Measurements from ENCODE around the gene UGT2A3. TPM values are rescaled to one million over a fixed set of nuclear protein-coding genes. Genes with fewer than 3 reads are reported as not detected.

Gene UGT2A3
- total RNA-seq, 1 experiment from 2014 or later: 0.11 TPM

DNA sequence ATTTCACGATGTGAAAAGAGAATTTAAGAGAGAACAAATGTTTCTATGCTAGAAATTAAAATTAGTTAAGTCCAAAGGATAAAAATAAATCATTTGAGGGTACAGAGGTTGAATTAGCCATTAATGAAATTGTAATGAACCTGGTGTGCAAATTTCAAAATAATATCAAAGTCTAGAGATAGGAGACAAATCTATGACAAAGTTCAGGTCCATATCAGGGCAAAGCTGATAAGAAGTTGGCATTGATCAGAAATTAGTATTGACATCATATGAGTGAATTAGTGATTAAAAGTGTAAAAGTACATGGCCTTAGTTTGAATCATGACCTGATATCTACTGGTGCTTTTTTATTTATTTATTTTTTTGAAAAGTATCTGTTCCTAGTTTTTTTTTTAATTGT, 33.8 kb upstream of the UGT2A3 start:
- POLR2A ChIA-PET: no interaction called here
- no peak for TF ChIP-seq ZNF232 (CRISPR knock-in tag; IDR thresholded peaks at IDR 0.05)
- no peak for TF ChIP-seq CBFB (CRISPR knock-in tag; IDR thresholded peaks at IDR 0.05; ENCODE audit: low read depth)
- TF ChIP-seq, protein P1, sequence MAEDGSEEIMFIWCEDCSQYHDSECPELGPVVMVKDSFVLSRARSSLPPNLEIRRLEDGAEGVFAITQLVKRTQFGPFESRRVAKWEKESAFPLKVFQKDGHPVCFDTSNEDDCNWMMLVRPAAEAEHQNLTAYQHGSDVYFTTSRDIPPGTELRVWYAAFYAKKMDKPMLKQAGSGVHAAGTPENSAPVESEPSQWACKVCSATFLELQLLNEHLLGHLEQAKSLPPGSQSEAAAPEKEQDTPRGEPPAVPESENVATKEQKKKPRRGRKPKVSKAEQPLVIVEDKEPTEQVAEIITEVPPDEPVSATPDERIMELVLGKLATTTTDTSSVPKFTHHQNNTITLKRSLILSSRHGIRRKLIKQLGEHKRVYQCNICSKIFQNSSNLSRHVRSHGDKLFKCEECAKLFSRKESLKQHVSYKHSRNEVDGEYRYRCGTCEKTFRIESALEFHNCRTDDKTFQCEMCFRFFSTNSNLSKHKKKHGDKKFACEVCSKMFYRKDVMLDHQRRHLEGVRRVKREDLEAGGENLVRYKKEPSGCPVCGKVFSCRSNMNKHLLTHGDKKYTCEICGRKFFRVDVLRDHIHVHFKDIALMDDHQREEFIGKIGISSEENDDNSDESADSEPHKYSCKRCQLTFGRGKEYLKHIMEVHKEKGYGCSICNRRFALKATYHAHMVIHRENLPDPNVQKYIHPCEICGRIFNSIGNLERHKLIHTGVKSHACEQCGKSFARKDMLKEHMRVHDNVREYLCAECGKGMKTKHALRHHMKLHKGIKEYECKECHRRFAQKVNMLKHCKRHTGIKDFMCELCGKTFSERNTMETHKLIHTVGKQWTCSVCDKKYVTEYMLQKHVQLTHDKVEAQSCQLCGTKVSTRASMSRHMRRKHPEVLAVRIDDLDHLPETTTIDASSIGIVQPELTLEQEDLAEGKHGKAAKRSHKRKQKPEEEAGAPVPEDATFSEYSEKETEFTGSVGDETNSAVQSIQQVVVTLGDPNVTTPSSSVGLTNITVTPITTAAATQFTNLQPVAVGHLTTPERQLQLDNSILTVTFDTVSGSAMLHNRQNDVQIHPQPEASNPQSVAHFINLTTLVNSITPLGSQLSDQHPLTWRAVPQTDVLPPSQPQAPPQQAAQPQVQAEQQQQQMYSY (CRISPR knock-in tag; IDR thresholded peaks at IDR 0.05): no peak
- no peak for TF ChIP-seq ZNF281 (CRISPR knock-in tag; IDR thresholded peaks at IDR 0.05)
- TF ChIP-seq JAZF1 (CRISPR knock-in tag; IDR thresholded peaks at IDR 0.05): no peak
- TF ChIP-seq SOX15 (CRISPR knock-in tag; IDR thresholded peaks at IDR 0.05): no peak
- TF ChIP-seq FOXJ3 (CRISPR knock-in tag; IDR thresholded peaks at IDR 0.05; ENCODE audit: borderline replicate concordance): no peak
- no peak for TF ChIP-seq MYBL2 (CRISPR knock-in tag; IDR thresholded peaks at IDR 0.05)
- TF ChIP-seq ZNF219 (CRISPR knock-in tag; IDR thresholded peaks at IDR 0.05; ENCODE audit: borderline replicate concordance): no peak
- TF ChIP-seq ERG (CRISPR knock-in tag; IDR thresholded peaks at IDR 0.05): no peak
- no peak for DNase-seq (ENCODE audit: low spot score)
- H3K27me3 Mint-ChIP-seq (ENCODE audit: low read depth): no peaks in the 10 kb centered on the region; the same call in 1 of the 2 replicates
- H3K9me3 Mint-ChIP-seq: peaks cover 29% of the 10 kb centered on the region
- peaks cover 3% of the 10 kb centered on the region; the same call in 1 of the 2 replicates for H3K4me1 Mint-ChIP-seq
- no peak overlapping the region for H3K27ac Mint-ChIP-seq
- H3K4me3 Mint-ChIP-seq: no peak overlapping the region
- no peak for ATAC-seq
- H3K36me3 Mint-ChIP-seq: peaks cover 25% of the 10 kb centered on the region
- CTCF ChIA-PET: no interaction called here

DNA sequence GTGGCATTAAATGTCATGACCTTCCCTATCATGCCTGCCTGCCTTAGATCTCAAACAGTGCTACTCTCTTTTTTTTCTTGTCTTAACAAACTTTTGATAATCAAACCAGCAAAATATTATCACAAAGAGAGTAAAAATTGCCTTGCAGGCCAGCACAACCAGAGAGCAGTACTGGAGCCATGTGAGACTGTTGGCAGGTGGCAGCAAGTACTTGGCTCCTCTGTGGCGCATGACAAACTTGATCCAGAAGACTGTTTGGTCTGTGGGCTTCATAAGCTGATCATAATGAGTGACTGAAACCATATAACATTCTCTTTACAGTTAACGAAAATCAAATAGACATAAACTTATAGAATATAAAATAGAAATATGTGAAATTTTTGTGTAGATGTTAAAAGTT, 33.3 kb upstream of the UGT2A3 start:
- peaks cover 25% of the 10 kb centered on the region for H3K36me3 Mint-ChIP-seq
- ATAC-seq (no peak), DNase-seq (ENCODE audit: low spot score) (no peak)
- no peak overlapping the region for H3K27ac Mint-ChIP-seq
- no peaks in the 10 kb centered on the region; the same call in 1 of the 2 replicates for H3K27me3 Mint-ChIP-seq (ENCODE audit: low read depth)
- ChIA-PET POLR2A (no interaction called here), CTCF (no interaction called here)
- H3K4me3 Mint-ChIP-seq: no peak overlapping the region
- peaks cover 29% of the 10 kb centered on the region for H3K9me3 Mint-ChIP-seq
- peaks cover 3% of the 10 kb centered on the region; the same call in 1 of the 2 replicates for H3K4me1 Mint-ChIP-seq
- no peak for TF ChIP-seq ZNF121 (CRISPR knock-in tag; IDR thresholded peaks at IDR 0.05)
- TF ChIP-seq ZNF281 (CRISPR knock-in tag; IDR thresholded peaks at IDR 0.05): no peak
- no peak for TF ChIP-seq ATF1 (CRISPR knock-in tag; IDR thresholded peaks at IDR 0.05)
- no peak for TF ChIP-seq SOX15 (CRISPR knock-in tag; IDR thresholded peaks at IDR 0.05)
- TF ChIP-seq, protein P2, sequence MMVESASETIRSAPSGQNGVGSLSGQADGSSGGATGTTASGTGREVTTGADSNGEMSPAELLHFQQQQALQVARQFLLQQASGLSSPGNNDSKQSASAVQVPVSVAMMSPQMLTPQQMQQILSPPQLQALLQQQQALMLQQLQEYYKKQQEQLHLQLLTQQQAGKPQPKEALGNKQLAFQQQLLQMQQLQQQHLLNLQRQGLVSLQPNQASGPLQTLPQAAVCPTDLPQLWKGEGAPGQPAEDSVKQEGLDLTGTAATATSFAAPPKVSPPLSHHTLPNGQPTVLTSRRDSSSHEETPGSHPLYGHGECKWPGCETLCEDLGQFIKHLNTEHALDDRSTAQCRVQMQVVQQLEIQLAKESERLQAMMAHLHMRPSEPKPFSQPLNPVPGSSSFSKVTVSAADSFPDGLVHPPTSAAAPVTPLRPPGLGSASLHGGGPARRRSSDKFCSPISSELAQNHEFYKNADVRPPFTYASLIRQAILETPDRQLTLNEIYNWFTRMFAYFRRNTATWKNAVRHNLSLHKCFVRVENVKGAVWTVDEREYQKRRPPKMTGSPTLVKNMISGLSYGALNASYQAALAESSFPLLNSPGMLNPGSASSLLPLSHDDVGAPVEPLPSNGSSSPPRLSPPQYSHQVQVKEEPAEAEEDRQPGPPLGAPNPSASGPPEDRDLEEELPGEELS (CRISPR knock-in tag; IDR thresholded peaks at IDR 0.05): no peak
- no peak for TF ChIP-seq ZNF317 (CRISPR knock-in tag; IDR thresholded peaks at IDR 0.05; ENCODE audit: borderline replicate concordance, low read depth)
- no peak for TF ChIP-seq ZNF263 (CRISPR knock-in tag; IDR thresholded peaks at IDR 0.05; ENCODE audit: low read depth)
- TF ChIP-seq, protein P3, sequence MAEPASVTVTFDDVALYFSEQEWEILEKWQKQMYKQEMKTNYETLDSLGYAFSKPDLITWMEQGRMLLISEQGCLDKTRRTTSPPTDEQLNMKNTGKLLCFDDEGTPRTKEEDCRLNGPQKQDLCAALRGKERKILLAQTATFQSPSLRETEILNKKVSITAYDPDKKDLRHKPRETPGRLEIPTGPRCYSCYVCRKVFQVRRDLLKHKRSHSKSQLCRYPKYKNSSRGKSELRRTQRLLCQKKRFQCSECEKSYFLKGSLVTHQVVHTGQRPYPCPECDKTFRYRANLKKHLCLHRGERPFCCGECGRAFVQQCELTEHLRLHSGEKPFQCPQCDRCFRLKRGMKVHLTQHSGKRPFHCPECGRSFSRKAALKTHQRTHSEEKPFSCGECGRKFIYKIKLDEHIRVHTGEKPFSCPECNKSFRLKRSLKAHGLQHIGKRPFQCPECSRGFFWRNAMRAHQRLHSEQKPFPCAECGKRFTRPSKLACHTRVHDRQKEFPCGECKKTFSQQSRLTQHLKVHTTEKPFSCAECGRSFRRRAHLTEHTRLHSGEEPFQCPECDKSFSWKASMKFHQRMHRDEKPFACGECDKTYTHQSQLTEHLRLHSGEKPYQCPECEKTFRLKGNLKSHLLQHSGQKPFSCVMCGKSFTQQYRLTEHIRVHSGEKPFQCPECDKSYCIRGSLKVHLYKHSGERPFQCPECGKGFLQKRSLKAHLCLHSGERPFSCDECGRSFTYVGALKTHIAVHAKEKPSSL (CRISPR knock-in tag; conservative IDR thresholded peaks at IDR 0.05): no peak
- TF ChIP-seq, protein P4, sequence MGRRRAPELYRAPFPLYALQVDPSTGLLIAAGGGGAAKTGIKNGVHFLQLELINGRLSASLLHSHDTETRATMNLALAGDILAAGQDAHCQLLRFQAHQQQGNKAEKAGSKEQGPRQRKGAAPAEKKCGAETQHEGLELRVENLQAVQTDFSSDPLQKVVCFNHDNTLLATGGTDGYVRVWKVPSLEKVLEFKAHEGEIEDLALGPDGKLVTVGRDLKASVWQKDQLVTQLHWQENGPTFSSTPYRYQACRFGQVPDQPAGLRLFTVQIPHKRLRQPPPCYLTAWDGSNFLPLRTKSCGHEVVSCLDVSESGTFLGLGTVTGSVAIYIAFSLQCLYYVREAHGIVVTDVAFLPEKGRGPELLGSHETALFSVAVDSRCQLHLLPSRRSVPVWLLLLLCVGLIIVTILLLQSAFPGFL (CRISPR knock-in tag; IDR thresholded peaks at IDR 0.05; ENCODE audit: borderline replicate concordance): no peak

Measured in WTC11 (cell line).